ENCODE results near the gene INO80E. TPM values are rescaled to one million over a fixed set of nuclear protein-coding genes. Genes with fewer than 3 reads are reported as not detected.

Gene INO80E
- total RNA-seq, 2 donors from 2014 or later = 28.3 to 54.5 TPM

DNA sequence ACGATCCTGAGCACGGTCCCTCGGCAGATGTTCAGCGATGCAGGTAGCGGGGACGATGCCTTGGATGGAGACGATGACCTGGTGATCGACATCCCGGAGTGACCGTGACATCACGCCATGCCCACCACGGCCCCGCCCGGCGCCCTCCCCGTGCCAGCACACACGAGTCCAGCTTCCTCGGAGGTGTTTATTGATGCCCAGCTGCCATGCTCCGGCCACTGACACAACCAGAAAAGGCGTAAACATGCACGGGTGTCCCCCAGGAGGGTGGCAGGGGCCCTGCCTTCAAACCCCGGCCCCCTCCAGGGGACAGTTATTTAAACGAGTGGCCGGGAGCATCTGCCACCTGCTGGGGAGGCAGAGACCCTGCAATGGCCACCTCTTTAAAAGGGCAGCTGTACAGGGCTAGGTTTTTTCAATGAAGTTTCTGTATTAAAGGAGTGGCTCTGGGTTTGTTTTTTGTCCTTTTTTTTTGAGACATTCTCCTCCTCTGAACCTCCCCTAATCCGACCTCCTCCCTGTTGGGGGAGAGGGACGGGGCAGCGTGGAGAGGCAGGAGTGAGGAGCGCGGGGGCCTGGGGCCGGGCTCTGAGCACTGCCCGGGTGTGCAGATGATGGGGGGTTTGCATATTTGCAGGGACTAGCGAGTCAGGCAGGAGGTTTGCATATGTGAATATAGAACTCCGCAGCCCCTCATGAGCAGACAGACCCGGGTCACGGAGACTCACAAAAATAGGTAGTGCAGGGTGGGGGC lies 9.5 kb downstream of the INO80E start:
- DNase-seq (peak; percentile 36 to 50 (median 41)), ATAC-seq (peak; percentile 58)
- Histone ChIP-seq H3K9me3 (no peaks in the 10 kb centered on the region), H3K27me3 (peaks cover 3 to 10% of the 10 kb centered on the region in 2 donors), H3K4me1 (peaks cover 17% of the 10 kb centered on the region), H3K36me3 (replicated peaks in 1 of 2; ENCODE audit: insufficient read depth in 1 of 2, low read depth in 2 of 2) (no peaks in the 10 kb centered on the region), H3K27ac (no peak overlapping the region), H3K4me3 (no peak overlapping the region)
- intact Hi-C loops (cut with DNase I) = loop anchor here (10.0 kb wide), 2 partner anchors 101 to 301 kb away; partner anchors contain the start of gene ASPHD1
- 49 to 54% methylated on average over 18 to 34 of the region's 35 CpGs for WGBS, 2 donors
- TF ChIP-seq, protein P1, sequence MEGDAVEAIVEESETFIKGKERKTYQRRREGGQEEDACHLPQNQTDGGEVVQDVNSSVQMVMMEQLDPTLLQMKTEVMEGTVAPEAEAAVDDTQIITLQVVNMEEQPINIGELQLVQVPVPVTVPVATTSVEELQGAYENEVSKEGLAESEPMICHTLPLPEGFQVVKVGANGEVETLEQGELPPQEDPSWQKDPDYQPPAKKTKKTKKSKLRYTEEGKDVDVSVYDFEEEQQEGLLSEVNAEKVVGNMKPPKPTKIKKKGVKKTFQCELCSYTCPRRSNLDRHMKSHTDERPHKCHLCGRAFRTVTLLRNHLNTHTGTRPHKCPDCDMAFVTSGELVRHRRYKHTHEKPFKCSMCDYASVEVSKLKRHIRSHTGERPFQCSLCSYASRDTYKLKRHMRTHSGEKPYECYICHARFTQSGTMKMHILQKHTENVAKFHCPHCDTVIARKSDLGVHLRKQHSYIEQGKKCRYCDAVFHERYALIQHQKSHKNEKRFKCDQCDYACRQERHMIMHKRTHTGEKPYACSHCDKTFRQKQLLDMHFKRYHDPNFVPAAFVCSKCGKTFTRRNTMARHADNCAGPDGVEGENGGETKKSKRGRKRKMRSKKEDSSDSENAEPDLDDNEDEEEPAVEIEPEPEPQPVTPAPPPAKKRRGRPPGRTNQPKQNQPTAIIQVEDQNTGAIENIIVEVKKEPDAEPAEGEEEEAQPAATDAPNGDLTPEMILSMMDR (IDR thresholded peaks at IDR 0.05) = peak; percentile 72 to 79 (median 74)
- TF ChIP-seq POLR2A (IDR thresholded peaks at IDR 0.05) = no peak

DNA sequence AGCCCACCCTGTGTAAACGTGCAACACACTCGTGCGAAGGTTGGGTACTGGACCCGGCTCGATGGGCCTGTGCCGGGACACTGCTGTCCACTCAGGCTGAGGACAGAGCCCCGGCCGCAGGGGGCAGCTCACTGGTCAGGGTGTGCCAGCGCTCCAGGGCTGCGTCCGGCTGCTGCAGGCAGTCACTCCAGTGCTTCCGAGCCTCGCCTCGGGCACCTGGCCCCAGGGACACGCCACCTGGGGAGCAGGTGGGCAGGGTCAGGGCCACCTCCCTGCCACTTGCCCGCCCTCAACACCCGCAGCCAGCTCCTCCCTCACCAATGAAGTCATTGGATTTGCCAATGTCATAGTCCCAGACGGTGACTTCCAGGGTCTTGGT lies 10.0 kb downstream of the INO80E start:
- H3K27me3 ChIP-seq = peaks cover 3 to 13% of the 10 kb centered on the region in 2 donors
- no peaks in the 10 kb centered on the region for H3K36me3 ChIP-seq (replicated peaks in 1 of 2; ENCODE audit: insufficient read depth in 1 of 2, low read depth in 2 of 2)
- no peaks in the 10 kb centered on the region for H3K9me3 ChIP-seq
- ATAC-seq (no peak), DNase-seq (no peak)
- H3K4me3 ChIP-seq = no peak overlapping the region
- H3K27ac ChIP-seq = no peak overlapping the region
- WGBS, 2 donors = 63 to 70% methylated on average over 6 to 18 of the region's 18 CpGs
- intact Hi-C loops (cut with DNase I) = loop anchor here (10.0 kb wide), 2 partner anchors 101 to 301 kb away; partner anchors contain the start of gene ASPHD1
- H3K4me1 ChIP-seq = peaks cover 23% of the 10 kb centered on the region
- TF ChIP-seq POLR2A (IDR thresholded peaks at IDR 0.05) = no peak
- TF ChIP-seq, protein P1 (IDR thresholded peaks at IDR 0.05) = no peak

DNA sequence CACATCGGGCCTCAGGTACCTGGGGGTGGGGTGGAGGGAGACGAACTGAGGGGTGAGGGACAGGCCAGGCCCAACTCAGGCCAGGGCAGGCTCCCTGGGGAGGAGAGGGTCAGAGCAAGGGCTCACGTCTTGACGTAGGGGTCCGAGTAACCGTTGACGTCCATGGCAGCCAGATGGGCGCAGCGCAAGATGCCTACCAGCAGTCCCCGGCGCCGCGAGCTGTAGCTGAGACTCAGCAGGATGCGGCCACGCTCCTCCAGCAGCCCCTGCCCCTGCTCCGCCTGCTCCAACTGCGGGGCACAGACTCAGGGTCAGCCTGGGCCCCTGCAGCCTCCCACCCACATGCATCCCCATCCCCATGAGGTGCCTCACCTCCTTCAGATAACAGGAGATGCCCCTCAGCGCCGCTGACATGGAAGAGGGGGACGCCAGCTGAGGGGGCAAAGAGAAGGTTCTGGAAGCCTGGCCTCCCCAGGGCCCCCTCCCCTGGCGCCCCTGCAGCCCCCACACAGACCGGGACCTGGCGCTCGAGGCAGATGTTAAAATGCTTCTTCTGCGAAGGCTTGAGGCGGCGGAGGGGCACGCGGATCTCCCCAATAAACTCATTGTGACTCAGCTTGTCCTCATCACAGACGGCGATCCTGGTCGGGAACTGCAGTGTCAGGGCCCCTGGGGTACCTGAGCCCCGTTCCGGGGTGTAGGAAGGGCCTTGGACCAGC lies 10.8 kb downstream of the INO80E start:
- no peak overlapping the region for H3K27ac ChIP-seq
- TF ChIP-seq, protein P1 (IDR thresholded peaks at IDR 0.05) = no peak
- no peak for TF ChIP-seq POLR2A (IDR thresholded peaks at IDR 0.05)
- WGBS, 2 donors = 49 to 72% methylated on average over 10 to 27 of the region's 34 CpGs
- H3K27me3 ChIP-seq = peaks cover 3 to 20% of the 10 kb centered on the region in 2 donors
- no peaks in the 10 kb centered on the region for H3K36me3 ChIP-seq (replicated peaks in 1 of 2; ENCODE audit: insufficient read depth in 1 of 2, low read depth in 2 of 2)
- intact Hi-C loops (cut with DNase I) = loop anchor here (10.0 kb wide), 2 partner anchors 102 to 302 kb away; partner anchors contain the start of gene ASPHD1
- H3K4me3 ChIP-seq = no peak overlapping the region
- ATAC-seq (no peak), DNase-seq (no peak)
- H3K9me3 ChIP-seq = no peaks in the 10 kb centered on the region
- peaks cover 29% of the 10 kb centered on the region for H3K4me1 ChIP-seq

DNA sequence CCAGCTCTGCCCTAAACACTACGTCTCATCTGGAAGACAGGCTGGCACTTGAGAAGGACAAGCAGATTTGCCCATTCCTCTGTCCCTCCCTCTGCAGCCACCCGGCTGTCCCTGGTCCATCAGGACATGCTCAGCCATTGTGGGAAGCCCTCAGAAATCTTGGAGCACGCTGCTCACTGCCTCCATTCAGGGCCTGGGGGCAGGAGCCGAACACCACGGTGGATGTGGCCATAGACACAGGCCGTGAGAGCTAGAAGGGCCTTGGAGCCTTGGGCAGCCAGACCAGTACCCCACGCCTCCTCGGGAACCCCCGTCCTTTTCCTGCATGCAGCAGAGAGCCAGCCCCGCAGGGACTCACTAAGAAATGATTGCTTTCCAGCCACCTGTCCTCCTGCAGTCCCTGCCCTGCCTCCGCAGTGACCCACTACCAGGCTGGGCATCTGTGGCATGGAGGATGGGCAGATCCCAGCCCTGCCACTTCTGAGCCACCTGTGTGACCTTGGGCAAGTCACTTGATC lies 11.4 kb downstream of the INO80E start:
- no peak for DNase-seq
- H3K4me3 ChIP-seq = no peak overlapping the region
- H3K4me1 ChIP-seq = peaks cover 29% of the 10 kb centered on the region

More for the DNA sequence above, 11.4 kb downstream of the INO80E start:
- Histone ChIP-seq H3K36me3 (replicated peaks in 1 of 2; ENCODE audit: insufficient read depth in 1 of 2, low read depth in 2 of 2) (no peaks in the 10 kb centered on the region), H3K9me3 (no peaks in the 10 kb centered on the region), H3K27ac (no peak overlapping the region), H3K27me3 (peaks cover 3 to 20% of the 10 kb centered on the region in 2 donors)
- TF ChIP-seq, protein P1 (IDR thresholded peaks at IDR 0.05) = no peak
- TF ChIP-seq POLR2A (IDR thresholded peaks at IDR 0.05) = no peak
- WGBS, 2 donors = 39 to 44% methylated on average over 5 to 11 of the region's 11 CpGs
- intact Hi-C loops (cut with DNase I) = loop anchor here (10.0 kb wide), 2 partner anchors 103 to 303 kb away; partner anchors contain the start of gene ASPHD1
- no peak for ATAC-seq

Measured in body of pancreas (tissue), 4 donors.